HG03025 (cell line): ENCODE results near the gene GLYATL3.
"Not testable (repeated sequence)": the region's sequence is repeated elsewhere in the genome, so short reads cannot be mapped to it uniquely, and the experiment has no call there.

Experiments
- ATAC-seq: cut with Tn5 transposase; IDR thresholded peaks from one replicate; pipeline ENCODE4 v1.9.1; 2021; ENCODE audit warnings: mild to moderate bottlenecking, moderate library complexity; ENCODE audit not compliant: unreplicated experiment, low FRiP score

Gene GLYATL3

GRCh38 chr6:49499623-49500022 is at the start of gene GLYATL3:
Gene GLYATL3 (plus strand): TSS chr6:49499923. CDS start chr6:49511991, 12,068 bp downstream.
- ATAC-seq, result no peak

DNA sequence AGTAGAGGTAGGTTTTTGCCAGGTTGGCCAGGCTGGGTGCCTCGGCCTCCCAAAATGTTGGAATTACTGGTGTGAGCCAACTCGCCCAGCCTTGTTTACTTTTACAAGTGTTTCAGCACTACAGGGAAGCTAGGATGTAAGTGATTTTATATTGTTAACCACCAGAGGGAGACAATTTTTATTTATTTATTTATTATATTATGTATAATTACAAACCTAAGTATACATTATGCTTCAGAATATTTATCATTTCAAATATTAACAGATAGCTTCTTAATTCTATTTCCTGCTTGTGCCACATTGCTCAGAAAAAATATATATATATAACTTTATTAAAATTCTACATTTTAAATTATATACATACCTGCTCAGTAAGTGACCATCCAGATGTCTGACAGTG is 46.5 kb upstream of the GLYATL3 start:
- ATAC-seq, result no peak

- peak; percentile 94 for ATAC-seq
Measured at GRCh38 chr6:49454787-49455709, 44.7 kb upstream of the GLYATL3 start.

GRCh38 chr6:49457771-49458170 is 42.0 kb upstream of the GLYATL3 start:
- ATAC-seq, result no peak

GRCh38 chr6:49462071-49462470 is 37.7 kb upstream of the GLYATL3 start:
- no peak for ATAC-seq

DNA sequence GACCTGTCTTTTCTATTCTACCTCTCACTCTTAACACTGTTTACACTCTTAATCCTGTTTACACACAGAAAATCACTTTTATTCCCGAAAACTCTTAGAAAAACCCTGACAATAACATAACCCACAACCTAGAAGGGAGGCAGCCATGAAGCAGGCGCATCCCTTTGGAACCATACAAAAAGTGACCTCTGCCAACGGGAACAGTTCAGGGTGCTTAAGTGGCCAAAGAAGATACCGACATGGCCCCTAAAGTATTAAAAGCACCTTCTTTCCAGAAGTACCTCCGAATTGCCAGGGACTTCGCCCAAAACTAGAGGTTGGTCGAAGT is 37.2 kb upstream of the GLYATL3 start:
- peak; percentile 6 for ATAC-seq

- ATAC-seq, result peak; percentile 99
Measured at GRCh38 chr6:49462927-49463611, 36.7 kb upstream of the GLYATL3 start, which contains the start of the genes CENPQ and MMUT. Gene CENPQ (plus strand): TSS chr6:49463370. CDS start chr6:49470177, 6,807 bp downstream. Gene MMUT (minus strand): TSS chr6:49463253. CDS start chr6:49459466, 3,787 bp downstream.

GRCh38 chr6:49463612-49463967 is 36.1 kb upstream of the GLYATL3 start:
- ATAC-seq, result no peak

GRCh38 chr6:49464691-49465090 is 35.0 kb upstream of the GLYATL3 start:
- ATAC-seq, result no peak

DNA sequence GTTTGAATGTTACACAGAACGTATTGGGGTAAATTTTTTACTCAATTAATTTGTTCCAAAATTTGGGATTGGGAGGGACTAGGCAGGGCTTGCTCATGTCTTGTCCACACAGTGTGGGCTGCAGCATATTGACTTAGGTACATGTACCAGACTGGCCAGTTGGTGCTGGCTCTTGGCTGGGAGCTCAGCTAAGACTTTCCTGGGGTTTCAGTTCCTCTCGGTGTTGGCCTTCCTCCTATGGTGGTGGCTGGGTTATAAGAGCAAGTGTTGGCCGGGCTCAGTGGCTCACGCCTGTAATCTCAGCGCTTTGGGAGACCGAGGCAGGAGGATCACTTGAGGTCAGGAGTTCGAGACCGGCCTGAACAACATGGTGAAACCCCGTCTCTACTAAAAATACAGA is 31.7 kb upstream of the GLYATL3 start:
- no peak for ATAC-seq

DNA sequence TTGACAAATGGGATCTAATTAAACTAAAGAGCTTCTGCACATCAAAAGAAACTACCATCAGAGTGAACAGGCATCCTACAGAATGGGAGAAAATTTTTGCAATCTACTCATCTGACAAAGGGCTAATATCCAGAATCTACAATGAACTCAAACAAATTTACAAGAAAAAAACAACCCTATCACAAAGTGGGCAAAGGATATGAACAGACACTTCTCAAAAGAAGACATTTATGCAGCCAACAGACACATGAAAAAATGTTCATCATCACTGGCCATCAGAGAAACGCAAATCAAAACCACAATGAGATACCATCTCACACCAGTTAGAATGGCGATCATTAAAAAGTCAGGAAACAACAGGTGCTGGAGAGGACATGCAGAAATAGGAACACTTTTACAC is 23.2 kb upstream of the GLYATL3 start:
- ATAC-seq, result not testable (repeated sequence)

DNA sequence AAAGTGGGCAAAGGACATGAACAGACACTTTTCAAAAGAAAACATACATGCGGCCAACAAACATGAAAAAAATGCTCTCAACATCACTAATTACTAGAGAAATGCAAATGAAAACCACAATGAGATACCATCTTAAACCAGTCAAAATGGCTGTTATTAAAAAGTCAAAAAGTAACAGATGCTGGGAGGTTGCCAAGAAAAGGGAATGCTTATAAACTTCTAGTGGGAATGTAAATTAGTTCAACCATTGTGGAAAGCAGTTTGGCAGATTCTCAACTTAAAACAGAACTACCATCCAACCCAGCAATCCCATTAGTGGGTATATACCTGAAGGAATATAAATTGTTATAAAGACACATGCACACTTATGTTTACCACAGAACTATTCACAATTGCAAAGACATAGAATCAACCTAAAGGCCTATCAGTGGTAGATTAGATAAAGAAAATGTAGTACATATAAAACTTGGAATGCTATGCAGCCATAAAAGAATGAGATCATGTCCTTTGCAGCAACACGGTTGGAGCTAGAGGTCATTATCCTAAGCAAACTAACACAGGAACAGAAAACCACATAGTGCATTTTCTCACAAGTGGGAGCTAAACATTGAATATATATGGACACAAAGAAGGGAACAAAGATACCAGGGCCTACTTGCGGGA is 20.3 kb upstream of the GLYATL3 start:
- no peak for ATAC-seq

DNA sequence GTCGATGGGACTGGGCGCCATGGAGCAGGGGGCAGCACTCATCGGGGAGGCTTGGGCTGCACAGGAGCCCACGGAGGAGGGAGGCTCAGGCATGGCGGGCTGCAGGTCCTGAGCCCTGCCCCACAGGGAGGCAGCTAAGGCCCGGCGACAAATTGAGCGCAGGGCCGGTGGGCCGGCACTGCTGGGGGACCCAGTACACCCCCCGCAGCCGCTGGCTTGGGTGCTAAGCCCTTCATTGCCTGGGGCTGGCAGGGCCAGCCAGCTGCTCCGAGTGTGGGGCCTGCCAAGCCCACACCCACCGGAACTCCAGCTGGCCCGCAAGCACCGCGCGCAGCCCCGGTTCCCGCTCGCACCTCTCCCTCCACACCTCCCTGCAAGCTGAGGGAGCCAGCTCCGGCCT is 17.9 kb upstream of the GLYATL3 start:
- not testable (repeated sequence) for ATAC-seq

DNA sequence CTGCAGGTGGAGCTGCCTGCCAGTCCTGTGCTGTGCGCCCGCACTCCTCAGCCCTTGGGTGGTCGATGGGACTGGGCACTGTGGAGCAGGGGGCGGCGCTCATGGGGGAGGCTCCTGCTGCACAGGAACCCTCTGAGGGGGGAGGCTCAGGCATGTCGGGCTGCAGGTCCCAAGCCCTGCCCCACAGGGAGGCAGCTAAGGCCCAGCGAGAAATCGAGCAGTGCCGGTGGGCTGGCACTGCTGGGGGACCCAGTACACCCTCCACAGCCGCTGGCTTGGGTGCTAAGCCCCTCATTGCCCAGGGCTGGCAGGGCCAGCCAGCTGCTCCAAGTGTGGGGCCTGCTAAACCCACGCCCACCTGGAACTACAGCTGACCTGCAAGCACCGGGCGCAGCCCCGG is 16.3 kb upstream of the GLYATL3 start:
- not testable (repeated sequence) for ATAC-seq

DNA sequence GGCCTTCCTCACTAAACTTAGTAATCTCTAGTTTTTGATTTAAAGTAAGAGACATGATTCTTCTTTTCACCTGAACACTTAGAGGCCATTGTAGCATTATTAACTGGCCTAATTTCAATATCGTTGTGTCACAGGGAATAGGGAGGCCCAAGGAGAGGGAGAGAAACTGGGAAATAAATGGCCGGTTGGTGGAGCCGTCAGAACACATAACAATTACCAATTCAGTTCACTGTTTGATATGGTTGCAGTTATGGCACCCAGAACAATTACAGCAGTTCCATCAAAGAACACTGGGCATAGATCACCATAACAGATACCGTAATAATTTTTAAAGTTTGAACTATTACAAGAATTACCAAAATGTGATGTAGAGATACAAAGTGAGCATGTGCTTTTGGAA is 9.1 kb upstream of the GLYATL3 start:
- no peak for ATAC-seq

DNA sequence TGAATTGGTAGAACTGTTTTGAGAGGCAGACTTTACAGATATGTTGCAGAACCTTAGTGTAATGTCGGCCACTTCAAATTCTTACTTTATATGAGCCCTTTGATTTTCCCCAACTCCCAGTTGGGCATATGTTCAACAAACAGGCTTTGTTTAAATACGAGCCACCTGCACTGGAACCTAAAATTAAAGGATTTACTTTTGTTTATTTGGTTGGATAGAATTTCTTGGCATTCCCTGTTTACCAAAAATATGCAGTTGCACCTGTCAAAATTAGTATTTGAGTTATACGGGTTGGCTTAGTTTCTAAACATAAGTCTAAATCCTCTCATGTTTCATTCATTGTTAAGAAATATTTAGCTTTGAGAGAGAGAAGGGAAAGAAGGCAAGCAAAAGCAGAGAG is 2.4 kb upstream of the GLYATL3 start:
- no peak for ATAC-seq

GRCh38 chr6:49499126-49499525 is 597 bp upstream of the GLYATL3 start:
- no peak for ATAC-seq

GRCh38 chr6:49504666-49505065 is 4.9 kb downstream of the GLYATL3 start:
- no peak for ATAC-seq

GRCh38 chr6:49506569-49507111 is 6.9 kb downstream of the GLYATL3 start:
- no peak for ATAC-seq

GRCh38 chr6:49509342-49509741 is 9.6 kb downstream of the GLYATL3 start:
- no peak for ATAC-seq
